ENCODE measurements around the gene HERPUD1.

The HERPUD1 gene

DNA sequence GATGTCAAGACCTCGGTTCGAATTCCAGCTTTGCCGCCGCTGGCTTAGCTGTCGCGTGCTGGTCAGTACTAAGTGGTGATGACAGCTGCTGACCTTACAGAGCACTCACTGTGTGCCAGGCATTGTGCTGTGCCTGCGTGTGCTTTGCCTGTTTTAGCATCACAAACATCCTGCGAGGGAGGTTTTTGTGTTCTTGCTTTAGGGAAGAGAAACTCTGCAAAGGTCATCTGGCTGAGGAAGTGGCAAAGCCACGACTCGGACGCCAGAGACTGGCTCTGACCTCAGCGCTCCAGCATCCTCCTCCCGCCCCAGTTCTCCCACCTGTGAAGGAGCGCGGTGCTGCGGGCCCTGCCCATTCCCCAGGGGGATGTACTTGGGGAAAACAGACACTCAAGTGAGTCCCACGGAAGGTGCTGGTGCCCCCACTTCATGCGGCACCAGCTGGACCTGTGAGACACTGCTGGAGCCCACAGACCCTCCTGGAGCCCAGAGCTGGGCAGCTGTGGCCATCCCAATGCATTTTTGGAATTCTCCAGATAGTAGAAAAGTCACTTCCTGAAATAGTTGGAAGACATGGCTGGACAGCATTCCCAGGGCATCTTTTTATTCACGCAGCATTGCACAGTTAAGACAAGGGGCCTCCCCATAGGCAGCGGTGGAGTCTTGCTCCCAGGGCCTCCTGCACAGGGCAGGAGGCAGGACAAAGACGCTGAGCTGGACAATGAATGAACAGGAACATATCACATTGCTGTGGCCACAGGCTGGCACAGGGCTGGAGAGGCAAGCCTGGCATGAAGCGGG lies 20.0 kb upstream of the HERPUD1 start:
- DNase-seq (ENCODE audit: low read depth): peak; percentile 37
- Histone ChIP-seq H3K9ac (ENCODE audit: low read length) (peak overlapping the region; percentile 7), H3K36me3 (ENCODE audit: control insufficient read depth, insufficient read depth, low read length, severe bottlenecking) (no peaks in the 10 kb centered on the region), H3K4me1 (ENCODE audit: control insufficient read depth, insufficient read depth, low read length) (peaks cover 36% of the 10 kb centered on the region), H3K27me3 (replicated peaks; ENCODE audit: control insufficient read depth, insufficient read depth, low read length) (no peaks in the 10 kb centered on the region), H3K9me3 (ENCODE audit: control insufficient read depth, low read length) (no peaks in the 10 kb centered on the region), H3K4me3 (ENCODE audit: low read length) (no peak overlapping the region)

- H3K4me3 ChIP-seq (ENCODE audit: low read length): no peak overlapping the region
- H3K4me1 ChIP-seq (ENCODE audit: control insufficient read depth, insufficient read depth, low read length): peaks cover 36% of the 10 kb centered on the region
- H3K9me3 ChIP-seq (ENCODE audit: control insufficient read depth, low read length): no peaks in the 10 kb centered on the region
- H3K9ac ChIP-seq (ENCODE audit: low read length): no peak overlapping the region
- no peaks in the 10 kb centered on the region for H3K27me3 ChIP-seq (replicated peaks; ENCODE audit: control insufficient read depth, insufficient read depth, low read length)
- H3K36me3 ChIP-seq (ENCODE audit: control insufficient read depth, insufficient read depth, low read length, severe bottlenecking): no peaks in the 10 kb centered on the region
- DNase-seq (ENCODE audit: low read depth): peak; percentile 63
Observed at GRCh38 chr16:56912746-56913708, 18.9 kb upstream of the HERPUD1 start.

GRCh38 chr16:56914896-56915295 lies 17.0 kb upstream of the HERPUD1 start:
- H3K27me3 ChIP-seq (replicated peaks; ENCODE audit: control insufficient read depth, insufficient read depth, low read length): peaks cover 15% of the 10 kb centered on the region

DNA sequence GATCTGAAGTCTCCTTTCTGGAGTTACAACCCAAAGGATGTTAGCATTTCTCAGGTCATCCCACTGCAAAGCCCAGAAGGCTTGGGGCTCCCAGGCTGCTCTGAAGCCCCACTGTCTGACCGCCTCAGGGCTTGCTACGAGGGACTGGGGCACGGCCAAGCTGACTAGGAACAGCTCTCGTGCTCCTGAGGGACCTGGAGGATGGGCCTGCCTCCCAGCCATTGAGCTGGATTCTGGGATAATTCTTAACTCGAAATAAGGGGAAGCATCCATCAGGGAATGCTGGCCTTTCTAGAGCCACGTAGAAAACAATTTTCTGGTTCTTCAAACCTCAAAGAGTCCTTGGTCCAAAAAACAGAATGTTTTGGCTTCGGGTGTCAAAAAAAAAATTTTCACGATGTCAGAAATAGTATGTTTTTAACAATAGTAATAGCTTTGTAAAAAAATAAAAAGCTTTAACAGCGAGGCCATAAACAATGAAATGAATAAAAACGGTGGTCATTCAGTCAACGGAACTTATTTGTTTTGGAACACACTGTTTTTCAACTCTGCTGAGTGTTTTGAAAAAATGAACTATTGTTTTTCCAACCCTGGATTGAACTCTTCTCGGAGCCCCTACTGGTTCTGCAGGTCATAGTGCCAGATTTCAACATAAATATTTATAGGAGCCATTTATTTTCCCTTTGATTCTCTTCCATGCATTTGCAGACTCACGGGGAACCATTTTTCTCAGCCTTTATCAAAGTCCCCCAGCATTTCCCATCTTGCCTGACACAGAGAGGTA lies 16.4 kb upstream of the HERPUD1 start:
- H3K27me3 ChIP-seq (replicated peaks; ENCODE audit: control insufficient read depth, insufficient read depth, low read length): peaks cover 22% of the 10 kb centered on the region
- no peak overlapping the region for H3K4me3 ChIP-seq (ENCODE audit: low read length)
- DNase-seq (ENCODE audit: low read depth): no peak
- no peaks in the 10 kb centered on the region for H3K9me3 ChIP-seq (ENCODE audit: control insufficient read depth, low read length)
- H3K9ac ChIP-seq (ENCODE audit: low read length): no peak overlapping the region
- H3K36me3 ChIP-seq (ENCODE audit: control insufficient read depth, insufficient read depth, low read length, severe bottlenecking): no peaks in the 10 kb centered on the region
- peaks cover 35% of the 10 kb centered on the region for H3K4me1 ChIP-seq (ENCODE audit: control insufficient read depth, insufficient read depth, low read length)

More at GRCh38 chr16:56914896-56915295, 17.0 kb upstream of the HERPUD1 start:
- H3K4me3 ChIP-seq (ENCODE audit: low read length): no peak overlapping the region
- H3K4me1 ChIP-seq (ENCODE audit: control insufficient read depth, insufficient read depth, low read length): peaks cover 36% of the 10 kb centered on the region
- no peaks in the 10 kb centered on the region for H3K36me3 ChIP-seq (ENCODE audit: control insufficient read depth, insufficient read depth, low read length, severe bottlenecking)
- H3K9me3 ChIP-seq (ENCODE audit: control insufficient read depth, low read length): no peaks in the 10 kb centered on the region
- no peak overlapping the region for H3K9ac ChIP-seq (ENCODE audit: low read length)
- DNase-seq (ENCODE audit: low read depth): no peak

DNA sequence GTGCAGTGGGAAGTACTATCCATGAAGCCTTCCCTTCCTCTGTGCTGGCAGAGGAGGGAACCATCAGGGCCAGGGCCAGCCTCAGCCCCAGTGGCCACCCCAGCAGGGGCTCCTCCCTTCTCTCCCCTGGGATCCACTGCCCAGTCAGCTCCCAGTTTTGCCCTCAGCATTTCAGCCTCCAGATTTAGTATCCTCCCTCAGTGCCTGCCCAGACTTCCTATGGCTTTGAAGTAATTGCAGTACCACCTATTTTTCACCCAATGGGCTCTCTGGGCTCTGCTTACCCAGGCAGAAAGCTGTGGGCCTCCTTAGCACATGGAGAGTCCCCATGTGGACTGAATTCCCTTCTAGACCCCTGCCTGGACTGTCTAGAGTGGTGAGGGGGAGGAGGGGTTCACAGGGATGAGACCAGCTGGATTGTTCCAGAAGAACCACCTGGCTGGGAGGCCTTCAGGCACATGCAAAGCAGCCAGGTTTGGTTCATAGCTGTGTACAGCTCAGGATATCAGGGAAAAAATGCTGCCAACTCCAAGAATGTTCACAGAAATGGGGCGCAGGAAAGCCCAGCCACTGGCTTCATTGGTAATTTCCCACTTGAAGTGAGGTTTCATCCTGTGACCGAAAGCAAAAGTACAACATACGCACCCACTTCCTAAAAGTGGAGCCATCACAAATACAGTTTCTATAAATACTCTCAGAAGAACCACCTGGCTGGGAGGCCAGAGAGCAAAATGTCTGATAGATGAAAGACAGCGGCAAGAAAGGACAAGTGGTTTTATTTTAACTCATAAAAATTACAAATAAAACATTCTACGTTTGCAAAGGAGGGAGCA lies 15.2 kb upstream of the HERPUD1 start:
- Histone ChIP-seq H3K36me3 (ENCODE audit: control insufficient read depth, insufficient read depth, low read length, severe bottlenecking) (no peaks in the 10 kb centered on the region), H3K4me3 (ENCODE audit: low read length) (no peak overlapping the region), H3K4me1 (ENCODE audit: control insufficient read depth, insufficient read depth, low read length) (peaks cover 26% of the 10 kb centered on the region), H3K9me3 (ENCODE audit: control insufficient read depth, low read length) (no peaks in the 10 kb centered on the region), H3K9ac (ENCODE audit: low read length) (no peak overlapping the region), H3K27me3 (replicated peaks; ENCODE audit: control insufficient read depth, insufficient read depth, low read length) (peaks cover 28% of the 10 kb centered on the region)
- no peak for DNase-seq (ENCODE audit: low read depth)

- no peak for DNase-seq (ENCODE audit: low read depth)
- H3K9me3 ChIP-seq (ENCODE audit: control insufficient read depth, low read length): no peaks in the 10 kb centered on the region
- H3K4me1 ChIP-seq (ENCODE audit: control insufficient read depth, insufficient read depth, low read length): peaks cover 9% of the 10 kb centered on the region
- H3K4me3 ChIP-seq (ENCODE audit: low read length): no peak overlapping the region
- no peak overlapping the region for H3K9ac ChIP-seq (ENCODE audit: low read length)
- no peaks in the 10 kb centered on the region for H3K36me3 ChIP-seq (ENCODE audit: control insufficient read depth, insufficient read depth, low read length, severe bottlenecking)
- H3K27me3 ChIP-seq (replicated peaks; ENCODE audit: control insufficient read depth, insufficient read depth, low read length): peaks cover 29% of the 10 kb centered on the region
Observed at GRCh38 chr16:56918467-56919012, 13.4 kb upstream of the HERPUD1 start.

DNA sequence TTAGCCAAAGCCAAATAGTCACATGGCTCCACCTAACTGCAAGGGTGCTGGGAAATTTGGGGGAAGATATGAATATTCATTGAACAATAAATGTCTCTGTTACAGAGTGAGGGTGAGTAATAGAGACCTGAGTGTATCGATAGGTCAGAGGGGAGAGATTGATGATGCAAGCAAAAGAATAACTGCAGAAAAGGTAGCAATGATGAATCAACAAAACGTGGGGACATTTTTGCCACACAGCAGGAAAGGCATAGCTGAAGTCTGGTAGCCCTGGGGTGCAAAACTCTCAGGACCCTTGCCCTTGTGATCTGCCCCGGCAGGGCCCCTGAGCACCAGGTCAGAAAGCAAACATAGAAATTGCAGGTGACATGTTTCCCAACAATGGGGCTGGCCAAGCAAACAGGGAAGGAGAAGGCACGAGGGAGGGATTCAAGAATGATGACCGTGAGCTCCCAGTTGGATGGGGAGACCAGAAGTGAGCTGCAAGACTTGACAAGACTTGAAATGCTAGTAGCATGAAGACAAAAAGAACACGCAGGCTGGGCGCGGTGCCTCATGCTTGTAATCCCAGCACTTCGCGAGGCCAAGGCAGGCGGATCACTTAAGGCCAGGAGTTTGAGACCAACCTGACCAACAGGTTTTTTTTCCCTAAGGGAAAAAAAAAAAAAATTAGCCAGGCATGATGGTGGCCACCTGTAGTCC lies 12.7 kb upstream of the HERPUD1 start:
- no peak overlapping the region for H3K9ac ChIP-seq (ENCODE audit: low read length)
- H3K36me3 ChIP-seq (ENCODE audit: control insufficient read depth, insufficient read depth, low read length, severe bottlenecking): no peaks in the 10 kb centered on the region
- H3K4me3 ChIP-seq (ENCODE audit: low read length): no peak overlapping the region
- no peak for DNase-seq (ENCODE audit: low read depth)
- H3K4me1 ChIP-seq (ENCODE audit: control insufficient read depth, insufficient read depth, low read length): peaks cover 10% of the 10 kb centered on the region
- no peaks in the 10 kb centered on the region for H3K9me3 ChIP-seq (ENCODE audit: control insufficient read depth, low read length)
- H3K27me3 ChIP-seq (replicated peaks; ENCODE audit: control insufficient read depth, insufficient read depth, low read length): peaks cover 29% of the 10 kb centered on the region

DNA sequence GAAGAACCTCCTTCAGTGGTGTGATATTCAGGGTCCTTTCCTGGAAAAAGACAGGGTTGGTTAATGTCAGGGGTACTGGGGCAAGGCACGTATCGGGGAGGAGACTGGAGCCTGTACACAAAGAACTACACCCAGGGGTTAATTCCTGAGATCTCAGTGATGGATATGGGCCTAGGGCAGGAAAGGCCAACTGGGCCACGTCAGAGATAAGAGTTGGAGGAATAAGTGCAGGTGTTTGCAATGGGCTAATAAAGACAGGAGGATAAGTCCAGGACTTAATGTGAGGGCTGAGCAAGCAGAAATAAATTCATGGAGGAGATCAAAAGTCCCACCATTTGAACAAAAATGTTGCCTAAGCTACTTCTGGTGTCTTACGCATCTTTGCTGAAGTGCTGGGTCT lies 10.4 kb upstream of the HERPUD1 start:
- H3K4me3 ChIP-seq (ENCODE audit: low read length): no peak overlapping the region
- peaks cover 3% of the 10 kb centered on the region for H3K4me1 ChIP-seq (ENCODE audit: control insufficient read depth, insufficient read depth, low read length)
- H3K27me3 ChIP-seq (replicated peaks; ENCODE audit: control insufficient read depth, insufficient read depth, low read length): peaks cover 29% of the 10 kb centered on the region
- no peaks in the 10 kb centered on the region for H3K9me3 ChIP-seq (ENCODE audit: control insufficient read depth, low read length)
- H3K9ac ChIP-seq (ENCODE audit: low read length): no peak overlapping the region
- no peaks in the 10 kb centered on the region for H3K36me3 ChIP-seq (ENCODE audit: control insufficient read depth, insufficient read depth, low read length, severe bottlenecking)
- DNase-seq (ENCODE audit: low read depth): no peak

GRCh38 chr16:56923481-56924091 lies 8.4 kb upstream of the HERPUD1 start:
- peak; percentile 56 for DNase-seq (ENCODE audit: low read depth)
- H3K9me3 ChIP-seq (ENCODE audit: control insufficient read depth, low read length): no peaks in the 10 kb centered on the region
- no peaks in the 10 kb centered on the region for H3K36me3 ChIP-seq (ENCODE audit: control insufficient read depth, insufficient read depth, low read length, severe bottlenecking)
- H3K4me1 ChIP-seq (ENCODE audit: control insufficient read depth, insufficient read depth, low read length): peaks cover 3% of the 10 kb centered on the region
- no peak overlapping the region for H3K9ac ChIP-seq (ENCODE audit: low read length)
- H3K4me3 ChIP-seq (ENCODE audit: low read length): no peak overlapping the region
- peaks cover 25% of the 10 kb centered on the region for H3K27me3 ChIP-seq (replicated peaks; ENCODE audit: control insufficient read depth, insufficient read depth, low read length)

All from adipocyte (in vitro differentiated cells).